Testis (tissue), 3 donors: ENCODE data around the gene MEGF11. TPM values are rescaled to one million over a fixed set of nuclear protein-coding genes. Genes with fewer than 3 reads are reported as not detected.

Experiments
- DNase-seq: peaks from one replicate; pipeline ENCODE4 v3.0.0-alpha.2; 2019
- H3K27ac ChIP-seq, 2 donors: fragments of 200-600 bp; sonication (generic); one replicate each; pipeline ENCODE4 v1.5.1; 2019
- H3K27me3 ChIP-seq: fragments of 200-600 bp; sonication (generic); one replicate; pipeline ENCODE4 v1.5.1; 2019
- H3K36me3 ChIP-seq: fragments of 200-600 bp; sonication (generic); one replicate; pipeline ENCODE4 v1.5.1; 2017; ENCODE audit warnings: low read depth; ENCODE audit errors: missing control alignments
- H3K4me1 ChIP-seq: fragments of 200-600 bp; sonication (generic); one replicate; pipeline ENCODE4 v1.5.1; 2019
- H3K4me3 ChIP-seq, 2 donors: fragments of 200-600 bp; sonication (generic); one replicate each; pipeline ENCODE4 v1.5.1; 2017 to 2019
- H3K9me3 ChIP-seq: fragments of 200-600 bp; sonication (generic); one replicate; pipeline ENCODE4 v1.5.1; 2017
- POLR2A ChIP-seq: fragments of 450-650 bp; IDR thresholded peaks from one replicate; pipeline ENCODE4 v1.6.1; 2017; ENCODE audit warnings: antibody characterized with exemption, mild to moderate bottlenecking, moderate library complexity
- WGBS, 2 donors: methylation state at CpG; one replicate each; pipeline ENCODE4 v1.1.5; 2018; 5-methylcytosine and 5-hydroxymethylcytosine counted together
- intact Hi-C: fragments of 100-400 bp; cut with DNase I; formaldehyde crosslinking; loops from one replicate; pipeline ENCODE4 v1.15.1; 2023; ENCODE audit warnings: low total_unique reads
- polyA plus RNA-seq: library from polyadenylated mRNA; stranded (reverse); fragments of 350-450 nt; fragmentation: Illumina TruSeq; extraction: RNeasy Lipid Tissue Mini Kit (QIAGEN cat#74804); gene quantifications from one replicate; pipeline ENCODE4 v1.2.3, GENCODE V29; 2014; ENCODE audit warnings: low read depth, low replicate concordance; ENCODE audit not compliant: insufficient read depth
- total RNA-seq, 2 donors: library from RNA; depleted of rRNA; stranded (reverse); fragments of >200 nt; gene quantifications; one replicate each; pipeline ENCODE4 v1.2.3, GENCODE V29; 2016
- TF ChIP-seq, protein P1 (sequence below), 3 experiments: fragments of 450-650 bp in 2 of 3; fragments of 200-600 bp in 1 of 3; sonication (generic) in 1 of 3; IDR thresholded peaks; one replicate each; pipeline ENCODE4 v1.5.1; 2016 to 2019; ENCODE audit warnings: antibody characterized with exemption in 3 of 3, mild to moderate bottlenecking in 2 of 3, moderate library complexity in 1 of 3

MEGF11 gene
- total and polyA plus RNA-seq, 3 donors from 2014 or later: 4.5 to 18.7 (median 8.6) TPM

DNA sequence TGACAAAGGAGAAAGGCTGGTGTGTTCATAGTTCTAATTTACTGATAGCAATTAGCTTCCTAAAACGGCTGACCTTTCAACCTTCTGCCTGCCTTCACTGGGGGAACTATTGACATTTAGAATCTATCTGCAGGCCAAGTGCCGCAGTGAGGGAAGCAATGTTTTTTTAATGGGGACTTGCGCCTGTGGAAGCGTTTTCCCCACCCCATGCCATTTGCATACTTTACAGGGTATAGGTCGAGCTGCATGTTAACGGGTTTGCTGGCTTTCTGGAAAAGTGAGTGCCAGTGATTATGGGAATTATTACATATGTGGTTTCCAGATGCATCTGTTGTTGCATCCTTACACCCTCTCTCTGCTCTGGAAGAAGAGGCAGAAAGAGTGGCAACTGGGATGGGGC, 204.2 kb downstream of the MEGF11 start:
- DNase-seq: no peak
- intact Hi-C loops: no loop called here
- no peak for TF ChIP-seq POLR2A
- TF ChIP-seq, protein P1, sequence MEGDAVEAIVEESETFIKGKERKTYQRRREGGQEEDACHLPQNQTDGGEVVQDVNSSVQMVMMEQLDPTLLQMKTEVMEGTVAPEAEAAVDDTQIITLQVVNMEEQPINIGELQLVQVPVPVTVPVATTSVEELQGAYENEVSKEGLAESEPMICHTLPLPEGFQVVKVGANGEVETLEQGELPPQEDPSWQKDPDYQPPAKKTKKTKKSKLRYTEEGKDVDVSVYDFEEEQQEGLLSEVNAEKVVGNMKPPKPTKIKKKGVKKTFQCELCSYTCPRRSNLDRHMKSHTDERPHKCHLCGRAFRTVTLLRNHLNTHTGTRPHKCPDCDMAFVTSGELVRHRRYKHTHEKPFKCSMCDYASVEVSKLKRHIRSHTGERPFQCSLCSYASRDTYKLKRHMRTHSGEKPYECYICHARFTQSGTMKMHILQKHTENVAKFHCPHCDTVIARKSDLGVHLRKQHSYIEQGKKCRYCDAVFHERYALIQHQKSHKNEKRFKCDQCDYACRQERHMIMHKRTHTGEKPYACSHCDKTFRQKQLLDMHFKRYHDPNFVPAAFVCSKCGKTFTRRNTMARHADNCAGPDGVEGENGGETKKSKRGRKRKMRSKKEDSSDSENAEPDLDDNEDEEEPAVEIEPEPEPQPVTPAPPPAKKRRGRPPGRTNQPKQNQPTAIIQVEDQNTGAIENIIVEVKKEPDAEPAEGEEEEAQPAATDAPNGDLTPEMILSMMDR (IDR thresholded peaks at IDR 0.05): no peak
- Histone ChIP-seq H3K9me3 (no peaks in the 10 kb centered on the region), H3K27ac (no peak overlapping the region), H3K4me3 (no peak overlapping the region), H3K4me1 (no peaks in the 10 kb centered on the region), H3K36me3 (no peaks in the 10 kb centered on the region), H3K27me3 (no peaks in the 10 kb centered on the region)
- 82 to 88% methylated on average over 6 of the region's 6 CpGs for WGBS, 2 donors

DNA sequence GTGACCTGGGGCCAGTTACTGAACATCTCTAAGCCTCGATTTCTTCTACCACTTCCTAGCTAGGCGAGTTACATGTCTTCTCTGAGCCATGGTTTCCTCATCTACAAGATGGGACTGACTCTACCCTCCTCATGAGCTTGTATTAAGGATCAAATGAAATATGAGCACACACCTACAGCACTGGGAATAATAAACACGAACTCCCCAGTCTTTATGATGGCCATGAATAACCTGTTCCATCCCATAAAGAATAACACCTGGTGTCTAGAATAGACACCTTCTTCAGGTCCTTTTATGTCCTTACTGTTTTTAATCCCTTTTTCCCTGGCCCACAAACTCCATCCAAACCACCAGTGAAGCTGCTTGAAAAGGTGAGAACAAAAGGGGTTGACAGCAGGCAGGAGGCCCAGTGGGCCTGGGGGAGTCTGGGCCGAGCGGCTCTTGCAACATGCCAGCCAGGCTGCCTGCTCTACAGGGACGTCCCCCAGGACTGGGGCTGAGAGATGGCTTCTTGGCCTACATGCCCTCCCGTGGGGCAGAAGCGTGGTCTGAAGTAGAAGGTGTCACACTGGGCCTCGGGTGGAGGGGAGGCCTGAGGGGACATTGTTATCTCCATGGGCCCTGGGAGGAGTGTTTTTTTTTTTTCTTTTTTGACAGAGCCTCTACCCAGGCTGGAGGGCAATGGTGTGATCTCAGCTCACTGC, 206.1 kb downstream of the MEGF11 start:
- no peak for DNase-seq
- no peaks in the 10 kb centered on the region for H3K4me1 ChIP-seq
- no peak overlapping the region for H3K4me3 ChIP-seq
- no peaks in the 10 kb centered on the region for H3K27me3 ChIP-seq
- intact Hi-C loops: no loop called here
- no peaks in the 10 kb centered on the region for H3K9me3 ChIP-seq
- WGBS, 2 donors: 91 to 92% methylated on average over 9 of the region's 9 CpGs
- no peaks in the 10 kb centered on the region for H3K36me3 ChIP-seq
- H3K27ac ChIP-seq: no peak overlapping the region
- TF ChIP-seq POLR2A: no peak
- TF ChIP-seq, protein P1 (IDR thresholded peaks at IDR 0.05): no peak

DNA sequence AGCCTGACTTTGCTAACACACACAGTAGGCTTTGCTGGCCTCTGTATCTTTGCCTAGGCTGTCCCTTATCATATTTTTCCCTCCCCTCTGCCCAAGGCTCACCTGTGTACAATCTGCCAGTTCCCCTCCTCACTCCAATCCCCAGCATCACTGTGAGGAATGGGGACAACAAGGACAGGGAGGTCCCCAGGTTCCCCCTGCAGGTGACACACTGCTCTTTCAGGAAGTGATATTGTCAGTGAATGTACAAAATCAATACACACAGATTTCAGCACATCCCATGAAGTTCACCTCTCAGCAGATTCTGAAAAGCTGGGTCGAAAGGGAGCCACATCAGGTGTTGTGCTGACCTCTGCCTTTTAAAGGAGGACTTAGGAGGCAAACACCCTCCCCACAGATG, 206.8 kb downstream of the MEGF11 start:
- intact Hi-C loops: no loop called here
- Histone ChIP-seq H3K27ac (no peak overlapping the region), H3K4me3 (no peak overlapping the region), H3K4me1 (no peaks in the 10 kb centered on the region), H3K9me3 (no peaks in the 10 kb centered on the region), H3K36me3 (no peaks in the 10 kb centered on the region), H3K27me3 (no peaks in the 10 kb centered on the region)
- no peak for DNase-seq
- TF ChIP-seq POLR2A: no peak
- TF ChIP-seq, protein P1 (IDR thresholded peaks at IDR 0.05): no peak
- WGBS, 2 donors: 50 to 83% methylated on average over 1 of the region's 1 CpG

DNA sequence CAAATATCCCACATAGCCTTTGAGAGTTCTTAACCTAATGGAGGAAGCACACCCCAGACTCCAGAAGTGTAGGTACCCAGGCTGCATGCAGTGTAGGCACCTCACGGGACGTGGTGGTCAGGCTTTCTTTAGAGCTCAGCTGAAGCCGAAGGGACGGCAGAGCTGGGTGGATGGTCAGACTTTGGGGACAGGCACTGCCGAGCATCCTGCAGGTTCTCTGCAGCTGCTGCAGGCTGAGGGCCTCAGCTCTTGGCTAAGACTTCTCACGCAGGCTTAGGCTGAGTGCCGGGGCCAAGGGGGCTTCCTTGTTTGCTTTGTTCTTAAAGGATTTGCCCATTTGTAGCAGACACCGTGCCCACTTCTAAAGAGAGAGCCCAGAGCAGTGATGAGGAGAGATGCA, 207.2 kb downstream of the MEGF11 start:
- H3K36me3 ChIP-seq: no peaks in the 10 kb centered on the region
- WGBS, 2 donors: 71 to 85% methylated on average over 8 of the region's 8 CpGs
- H3K27me3 ChIP-seq: no peaks in the 10 kb centered on the region
- no peaks in the 10 kb centered on the region for H3K9me3 ChIP-seq
- TF ChIP-seq, protein P1 (IDR thresholded peaks at IDR 0.05): no peak
- intact Hi-C loops: no loop called here
- no peak overlapping the region for H3K4me3 ChIP-seq
- DNase-seq: no peak
- no peak overlapping the region for H3K27ac ChIP-seq
- no peaks in the 10 kb centered on the region for H3K4me1 ChIP-seq

DNA sequence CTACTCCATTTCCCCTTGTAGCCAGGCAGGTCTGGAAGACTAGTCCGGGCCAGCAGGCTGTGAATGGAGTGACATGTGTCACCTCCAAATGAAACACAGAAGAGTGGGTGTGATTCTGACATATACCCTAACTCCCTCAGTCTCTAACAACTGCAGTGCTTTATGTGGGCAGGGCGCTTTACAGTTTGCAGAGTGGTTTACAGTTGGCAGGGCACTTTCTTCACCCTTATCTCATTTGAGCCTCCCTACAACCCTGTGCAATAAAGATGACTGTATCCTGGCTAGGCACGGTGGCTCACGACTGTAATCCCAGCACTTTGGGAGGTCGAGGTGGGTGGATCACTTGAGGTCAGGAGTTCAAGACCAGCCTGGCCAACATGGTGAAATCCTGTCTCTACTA, 208.0 kb downstream of the MEGF11 start:
- Histone ChIP-seq H3K4me3 (no peak overlapping the region), H3K27ac (no peak overlapping the region), H3K9me3 (no peaks in the 10 kb centered on the region), H3K27me3 (no peaks in the 10 kb centered on the region), H3K4me1 (no peaks in the 10 kb centered on the region), H3K36me3 (no peaks in the 10 kb centered on the region)
- no peak for TF ChIP-seq POLR2A
- TF ChIP-seq, protein P1 (IDR thresholded peaks at IDR 0.05): no peak
- DNase-seq: no peak
- WGBS, 2 donors: 75 to 83% methylated on average over 5 of the region's 5 CpGs
- intact Hi-C loops: no loop called here
